ENCODE results near the gene ARMC9.
"Not testable (repeated sequence)": the region's sequence is repeated elsewhere in the genome, so short reads cannot be mapped to it uniquely, and the experiment has no call there.

Gene ARMC9

DNA sequence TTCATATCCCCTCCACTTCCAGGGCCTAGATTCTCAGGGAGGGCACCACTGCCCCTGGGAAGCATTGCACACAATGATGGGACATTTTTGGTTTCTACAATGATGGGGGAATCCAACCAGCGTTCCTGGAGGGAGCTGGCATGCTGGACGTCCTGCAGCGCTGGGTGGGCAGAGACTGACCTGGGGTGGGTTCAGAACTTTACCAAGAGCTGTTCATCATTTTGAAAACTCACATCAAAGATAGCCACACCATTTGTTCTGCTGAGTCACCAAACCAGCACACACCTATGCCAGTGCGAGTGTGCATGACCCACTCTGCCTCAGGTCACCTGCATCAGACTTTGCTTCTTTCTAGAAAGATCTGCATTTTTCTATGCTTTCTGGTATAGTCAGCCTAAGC, 14.1 kb upstream of the ARMC9 start:
- no peak for DNase-seq

DNA sequence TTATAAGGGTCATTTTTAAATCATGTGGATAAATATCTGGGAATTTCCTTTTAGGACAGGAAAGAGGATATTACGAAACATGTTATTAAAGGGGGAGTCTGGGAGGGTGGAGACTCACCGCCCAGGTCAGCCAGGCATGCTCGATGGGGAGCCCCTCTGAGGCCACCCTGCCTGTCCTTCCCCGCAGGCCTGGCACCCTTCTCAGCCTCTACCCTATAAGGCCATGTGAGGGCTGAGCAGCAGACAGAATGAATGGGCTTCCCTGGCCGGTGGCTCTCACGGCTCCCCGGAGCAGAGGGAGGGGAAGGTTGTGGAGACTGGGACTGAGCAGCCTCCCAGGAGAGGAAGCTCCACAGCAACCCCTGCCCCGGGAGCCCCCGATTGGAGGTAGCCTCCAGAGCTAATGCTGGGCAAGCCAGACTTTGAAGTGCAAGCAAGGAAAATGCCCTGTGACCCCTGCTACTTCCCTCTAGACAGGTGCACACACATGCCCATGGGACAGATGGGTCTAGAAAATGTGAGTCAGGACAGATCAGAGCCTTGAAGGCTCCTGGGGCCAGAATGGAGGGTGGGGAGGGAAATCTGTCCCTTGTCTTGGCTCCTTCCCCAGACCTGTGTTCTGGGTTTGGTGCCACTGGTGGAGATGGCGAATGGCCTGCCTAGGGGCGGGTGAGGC, 13.2 kb upstream of the ARMC9 start:
- DNase-seq, result no peak

DNA sequence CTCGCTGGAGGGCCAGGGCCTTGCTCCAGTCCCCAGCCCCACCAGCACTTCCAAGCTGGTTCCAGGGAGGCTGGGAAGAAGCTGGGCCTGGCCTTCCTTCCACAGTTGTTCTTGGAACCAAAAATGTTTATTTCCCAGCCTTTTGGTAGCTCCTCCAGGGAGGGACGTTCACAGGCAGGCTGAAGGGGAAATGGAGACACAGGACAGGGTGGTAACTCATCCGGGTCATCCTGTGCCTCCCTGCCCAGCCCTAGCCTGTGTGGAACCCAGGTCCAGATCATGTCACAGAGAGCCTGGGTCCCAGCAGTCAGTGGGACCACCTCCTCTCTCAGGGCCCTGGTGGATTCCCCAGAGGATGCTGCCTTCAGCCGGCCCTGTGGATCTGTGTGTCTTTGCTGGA, 12.5 kb upstream of the ARMC9 start:
- no peak for DNase-seq

DNA sequence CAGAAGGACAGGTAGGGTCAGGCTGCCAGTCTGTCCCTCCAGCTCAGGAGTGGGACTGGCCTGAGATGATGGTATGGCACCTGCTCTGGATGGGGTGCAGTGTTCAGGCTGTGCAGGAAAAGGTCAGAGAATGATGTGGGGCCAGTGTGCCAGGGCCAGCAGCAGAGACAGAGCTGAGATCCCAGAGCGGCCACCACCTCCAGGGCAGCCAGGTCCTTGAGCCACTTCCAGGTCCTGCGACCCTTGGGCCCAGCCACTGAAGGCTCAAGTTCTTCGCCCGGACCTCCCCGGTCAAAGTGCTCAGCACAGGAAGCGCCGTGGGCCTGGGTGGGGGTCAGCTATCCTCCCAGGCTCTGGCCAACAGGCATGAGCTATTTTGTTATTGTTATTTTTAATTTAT, 12.1 kb upstream of the ARMC9 start:
- no peak for DNase-seq

DNA sequence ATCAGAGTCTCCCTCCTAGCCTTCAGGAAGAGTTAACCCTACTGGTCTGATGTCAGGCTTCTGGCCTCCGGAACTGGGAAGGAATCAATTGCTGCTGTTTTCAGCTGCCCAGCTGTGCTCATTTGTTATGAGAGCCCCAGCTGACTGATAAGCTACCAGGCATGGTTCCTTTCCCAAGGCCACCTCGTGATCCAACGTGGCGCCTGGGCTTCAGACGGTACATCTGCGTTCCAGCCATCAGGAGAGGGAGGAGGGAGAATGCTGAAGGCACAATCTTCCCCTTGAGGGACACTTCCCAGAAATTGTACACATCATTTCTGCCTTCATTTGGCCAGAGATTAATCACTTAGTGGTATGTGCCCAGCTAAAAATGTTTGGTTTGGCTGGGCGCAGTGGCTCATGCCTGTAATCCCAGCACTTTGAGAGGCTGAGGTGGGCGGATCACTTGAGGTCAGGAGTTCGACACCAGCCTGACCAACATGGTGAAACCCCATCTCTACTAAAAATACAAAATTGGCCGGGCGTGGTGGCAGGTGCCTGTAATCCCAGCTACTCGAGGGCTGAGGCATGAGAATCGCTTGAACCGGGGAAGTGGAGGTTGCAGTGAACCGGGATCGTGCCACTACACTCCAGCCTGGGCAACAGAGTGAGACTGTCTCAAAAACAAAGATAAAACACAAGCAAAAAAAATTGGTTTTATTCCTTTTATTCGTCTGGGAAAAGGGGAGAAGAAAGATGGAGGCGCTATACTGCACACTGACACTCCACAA, 10.5 kb upstream of the ARMC9 start:
- no peak for DNase-seq

DNA sequence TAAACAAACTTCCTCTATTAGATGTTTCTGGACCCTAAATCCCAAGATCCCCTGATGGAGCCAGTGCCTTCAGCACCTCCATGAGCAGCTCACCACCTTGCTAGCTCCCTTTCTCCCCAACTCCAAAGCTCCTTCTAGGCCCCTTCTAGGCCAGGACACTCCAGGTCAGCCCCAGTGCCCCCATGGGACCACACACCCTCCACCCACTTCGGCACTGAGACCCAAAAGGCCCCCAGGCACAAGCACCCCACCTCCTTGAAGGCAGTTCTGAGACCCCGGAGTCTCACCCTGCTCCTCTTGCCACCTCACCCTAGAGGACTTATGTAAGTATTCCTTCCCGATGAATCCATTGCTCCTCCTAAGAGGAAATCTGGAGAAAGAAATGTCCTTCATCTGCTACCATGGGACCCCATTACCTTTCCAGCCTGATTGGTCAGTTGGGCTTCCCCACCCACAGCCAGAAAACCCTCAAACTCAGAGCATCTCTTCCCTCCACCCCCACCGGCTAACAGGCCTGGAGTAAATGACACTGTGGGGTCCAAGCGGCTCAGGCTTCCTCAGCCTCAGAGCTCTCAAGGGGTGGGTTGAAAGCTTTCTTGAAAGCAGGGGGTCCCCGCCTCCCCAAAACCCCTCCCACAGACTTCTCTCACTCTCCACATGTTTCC, 9.8 kb upstream of the ARMC9 start:
- DNase-seq, result no peak

DNA sequence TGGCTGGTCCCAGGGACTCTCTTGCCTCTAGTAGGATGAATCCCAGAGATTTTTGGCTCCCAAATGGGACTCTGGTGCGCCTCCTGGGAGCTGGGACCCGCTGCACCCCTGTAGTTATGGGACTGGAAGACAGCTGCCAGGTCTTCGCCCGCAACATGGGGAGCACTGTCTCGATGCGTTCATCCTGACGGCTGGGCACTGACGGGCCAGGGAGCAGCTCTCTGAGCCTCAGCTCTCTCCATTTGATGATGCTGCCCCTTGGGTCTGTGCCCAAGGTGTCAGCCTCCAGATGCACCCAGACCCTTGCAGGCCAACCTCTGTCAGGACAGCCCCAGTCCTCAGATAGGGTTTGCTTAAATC, 9.3 kb upstream of the ARMC9 start:
- DNase-seq, result no peak

DNA sequence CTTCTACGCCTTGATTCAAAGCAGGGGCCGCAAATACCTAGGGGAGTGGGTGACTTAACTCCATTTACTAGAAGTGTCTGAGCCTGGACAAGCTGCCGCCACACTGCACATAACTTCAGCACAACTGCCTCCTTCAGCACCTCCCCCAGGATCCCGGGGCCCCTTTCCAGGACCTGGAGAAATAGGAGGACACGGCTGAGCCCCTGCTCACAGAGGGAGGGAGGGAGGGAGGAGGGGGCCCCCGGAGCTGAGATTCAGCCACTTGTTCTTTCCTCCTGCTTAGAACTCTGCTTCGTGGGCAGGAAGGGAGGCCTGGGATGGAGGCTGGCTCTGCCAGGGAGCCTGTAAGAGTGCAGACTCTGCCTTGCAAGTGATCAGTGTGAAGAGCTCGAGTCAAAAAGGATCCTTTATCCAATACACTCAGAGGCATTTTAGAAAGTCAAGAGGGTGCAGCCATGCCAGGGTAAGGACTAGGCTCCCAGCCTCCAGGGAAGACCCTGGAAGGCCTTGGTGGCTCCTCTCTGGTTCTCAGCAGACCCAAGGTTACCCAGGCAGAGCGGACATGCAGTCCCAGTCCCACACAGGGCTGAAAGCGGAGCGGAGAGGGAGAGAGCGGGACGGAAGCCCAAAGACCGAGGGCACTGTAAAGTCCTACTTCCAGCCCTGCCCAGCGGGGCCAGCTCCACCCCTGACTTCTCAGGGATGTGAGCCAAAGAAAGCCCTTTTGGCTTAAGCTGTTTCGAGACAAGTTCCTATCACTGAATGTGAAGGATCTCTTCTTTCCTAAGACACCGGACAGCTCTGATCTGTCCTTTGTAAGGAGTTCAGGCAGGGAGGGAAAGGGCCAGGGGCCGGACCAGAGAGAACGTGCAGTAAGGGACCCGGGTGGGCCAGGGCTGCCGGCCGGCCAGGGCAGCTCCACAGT, 8.6 kb upstream of the ARMC9 start:
- DNase-seq, result no peak

DNA sequence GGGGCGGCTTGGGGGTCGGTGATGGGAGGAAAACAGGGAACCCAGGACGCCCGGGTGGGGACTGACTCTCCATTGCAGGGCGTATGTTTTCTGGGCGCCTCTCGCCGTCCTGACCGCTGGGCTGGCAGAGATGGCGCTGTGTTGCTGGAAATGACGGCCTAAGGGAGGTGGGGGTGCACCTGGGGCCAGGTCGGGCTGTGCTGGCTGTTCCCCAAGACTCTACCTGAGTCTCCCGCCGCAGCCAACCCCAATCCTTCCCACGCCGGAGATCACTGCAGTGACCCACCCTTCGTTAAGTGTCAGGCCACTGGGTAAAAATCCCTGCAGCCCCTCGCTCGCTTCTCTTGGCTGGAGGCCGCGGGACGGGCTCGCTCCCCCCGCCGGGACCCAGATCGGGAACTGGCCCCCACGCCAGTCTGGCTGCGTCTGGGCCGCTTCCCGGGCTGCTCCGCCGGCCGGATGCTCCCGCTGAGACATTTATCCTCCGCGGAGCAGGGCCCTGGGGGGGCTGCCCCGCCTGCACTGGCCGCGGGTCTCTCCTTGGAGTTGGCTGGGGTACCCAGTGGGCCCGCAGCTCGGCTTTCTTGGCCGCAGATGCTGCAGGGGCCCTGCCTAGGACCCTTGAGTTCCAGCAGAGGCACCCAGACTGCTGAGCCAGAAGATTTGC, 7.8 kb upstream of the ARMC9 start:
- no peak for DNase-seq

DNA sequence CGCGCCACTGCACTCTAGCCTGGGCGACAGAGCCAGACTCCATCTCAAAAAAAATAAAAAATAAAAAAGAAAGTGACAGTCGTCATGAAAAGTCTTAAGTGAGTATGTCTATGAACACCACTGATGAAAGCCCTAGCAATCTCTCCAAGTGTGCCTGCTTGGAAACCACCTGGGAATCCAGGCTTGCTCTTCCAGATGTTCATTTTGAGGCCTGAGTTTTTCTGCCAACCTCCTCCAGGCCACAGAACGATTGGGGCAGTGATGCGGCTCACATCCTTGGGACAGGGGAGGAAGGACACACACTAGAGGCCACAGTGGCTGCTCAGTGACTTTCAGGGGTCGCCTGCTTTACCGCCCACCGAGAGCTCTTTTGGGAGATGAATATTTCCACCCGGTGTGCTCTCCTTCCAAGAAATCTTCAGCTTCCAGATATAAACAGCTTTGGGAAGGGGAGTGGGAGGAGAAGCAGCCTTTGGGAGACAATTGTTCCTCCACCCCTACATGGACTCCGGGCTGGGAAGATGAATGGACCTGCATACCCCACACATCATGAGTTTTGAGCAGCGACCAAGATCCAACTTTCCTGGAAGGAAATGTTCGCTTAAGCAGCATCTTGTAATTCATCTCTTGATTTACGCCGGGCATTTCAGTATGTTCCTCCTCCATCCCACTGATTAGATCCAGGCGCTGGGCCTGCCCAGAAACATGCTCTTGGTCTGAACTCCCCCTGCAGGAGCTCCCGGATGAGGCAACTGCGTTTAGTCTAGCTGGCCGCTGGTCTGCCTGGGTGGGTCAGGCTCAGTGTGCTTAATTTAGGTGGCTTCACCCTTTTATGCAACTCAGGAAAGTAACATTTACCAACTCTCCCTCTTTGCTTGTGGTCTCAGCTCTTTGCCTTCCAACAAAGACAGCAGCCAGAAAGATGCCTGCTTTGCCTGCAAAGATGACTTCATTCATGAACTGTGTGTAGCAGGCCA, 6.2 kb upstream of the ARMC9 start:
- no peak for DNase-seq

DNA sequence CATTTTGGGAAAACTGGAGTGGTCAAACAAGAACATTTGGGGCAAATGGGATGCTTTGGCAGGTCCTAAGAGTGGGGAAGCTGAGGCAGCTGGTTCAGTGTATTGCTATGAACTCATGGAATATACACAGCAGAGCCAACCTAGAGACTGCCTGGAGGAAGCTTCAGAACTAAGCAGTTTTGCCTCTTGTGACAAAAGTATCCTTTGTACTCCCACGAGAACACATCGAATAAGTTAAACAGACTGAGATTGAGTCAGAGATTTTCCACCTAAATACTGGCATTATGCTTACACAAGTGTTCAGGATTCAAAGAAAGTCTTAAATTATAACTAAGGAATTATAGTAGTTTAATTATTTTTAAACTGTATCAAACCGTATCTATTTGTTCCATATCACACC, 5.2 kb upstream of the ARMC9 start:
- DNase-seq, result no peak

DNA sequence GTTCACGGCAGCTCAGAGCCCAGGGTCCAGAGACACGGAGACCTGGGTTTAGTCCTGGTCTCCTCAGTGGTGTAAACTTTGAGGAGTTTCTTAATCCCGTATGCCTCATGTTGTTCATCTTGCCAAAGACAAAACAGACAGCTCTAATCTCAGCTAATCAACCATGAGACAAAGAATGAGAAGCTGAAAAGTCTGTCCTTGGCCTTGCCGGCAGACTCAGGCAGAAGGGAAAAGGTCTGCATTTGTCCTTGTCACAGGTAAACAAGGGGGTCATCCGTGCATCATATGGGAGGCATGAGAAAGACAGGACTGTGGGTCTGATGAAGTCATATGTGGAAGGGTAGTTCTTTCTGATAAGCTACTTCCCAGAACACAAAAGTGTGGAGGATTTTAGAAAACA, 1.8 kb upstream of the ARMC9 start:
- no peak for DNase-seq

DNA sequence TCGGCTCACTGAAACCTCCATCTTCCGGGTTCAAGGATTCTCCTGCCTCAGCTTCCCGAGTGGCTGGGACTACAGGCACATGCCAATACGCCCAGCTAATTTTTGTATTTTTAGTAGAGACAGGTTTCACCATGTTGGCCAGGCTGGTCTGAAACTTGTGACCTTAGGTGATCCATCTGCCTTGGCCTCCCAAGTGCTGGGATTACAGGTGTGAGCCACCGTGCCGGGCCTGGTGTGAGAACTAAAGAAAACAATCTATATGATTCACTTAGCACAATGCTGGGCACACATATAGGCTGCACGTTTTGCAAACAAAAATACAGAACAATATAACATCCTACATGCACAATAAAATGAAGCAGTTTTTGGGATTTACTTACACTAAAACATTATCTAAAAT, 1.2 kb upstream of the ARMC9 start:
- DNase-seq, result not testable (repeated sequence)

DNA sequence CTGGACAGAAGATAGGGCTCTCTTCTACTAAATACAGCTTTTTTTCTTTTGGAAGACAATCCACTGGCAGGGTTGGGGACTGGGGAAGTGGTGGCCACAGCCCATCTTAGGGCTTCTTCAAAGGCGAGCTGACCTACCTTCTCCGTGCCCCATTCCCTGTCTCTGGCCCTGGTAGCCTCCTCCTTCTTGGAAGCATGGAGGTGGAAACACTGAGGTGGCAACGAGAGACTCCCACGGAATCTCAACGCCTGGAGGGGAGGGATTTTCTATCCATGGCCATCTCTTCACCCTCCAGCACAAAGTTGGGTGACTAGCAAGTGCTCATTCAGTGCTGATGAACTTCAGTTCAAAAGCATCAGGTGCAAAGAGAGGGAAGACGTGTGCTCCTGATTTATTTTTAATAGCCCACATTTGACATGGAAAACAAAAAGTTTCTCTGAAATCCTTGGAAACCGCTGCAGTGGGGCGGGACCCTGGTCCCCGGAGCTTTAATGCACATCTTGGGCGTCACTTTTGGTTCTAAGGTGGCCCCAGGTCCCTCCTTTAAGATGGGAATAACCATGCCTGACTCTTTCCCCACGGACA, 633 bp upstream of the ARMC9 start:
- no peak for DNase-seq

DNA sequence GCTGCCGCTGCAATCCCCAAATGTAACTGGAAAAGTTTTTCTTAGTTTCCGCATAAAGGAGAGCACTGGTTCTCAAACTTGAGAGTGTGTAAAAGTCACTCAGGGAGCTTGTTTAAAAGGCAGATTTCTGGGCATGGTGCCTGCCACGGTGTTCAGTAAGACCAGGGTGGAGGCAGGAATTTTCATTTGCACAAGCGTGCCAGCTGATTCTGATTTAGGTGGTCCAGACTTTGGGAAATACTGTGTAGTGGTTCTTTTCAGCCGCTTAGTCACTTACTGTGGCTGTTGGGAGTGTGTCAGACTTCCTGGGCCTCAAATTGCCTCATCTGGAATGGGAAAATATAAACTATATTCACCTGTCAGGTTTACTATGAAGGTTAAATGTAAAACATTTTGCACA, 788 bp downstream of the ARMC9 start:
- DNase-seq, result no peak

DNA sequence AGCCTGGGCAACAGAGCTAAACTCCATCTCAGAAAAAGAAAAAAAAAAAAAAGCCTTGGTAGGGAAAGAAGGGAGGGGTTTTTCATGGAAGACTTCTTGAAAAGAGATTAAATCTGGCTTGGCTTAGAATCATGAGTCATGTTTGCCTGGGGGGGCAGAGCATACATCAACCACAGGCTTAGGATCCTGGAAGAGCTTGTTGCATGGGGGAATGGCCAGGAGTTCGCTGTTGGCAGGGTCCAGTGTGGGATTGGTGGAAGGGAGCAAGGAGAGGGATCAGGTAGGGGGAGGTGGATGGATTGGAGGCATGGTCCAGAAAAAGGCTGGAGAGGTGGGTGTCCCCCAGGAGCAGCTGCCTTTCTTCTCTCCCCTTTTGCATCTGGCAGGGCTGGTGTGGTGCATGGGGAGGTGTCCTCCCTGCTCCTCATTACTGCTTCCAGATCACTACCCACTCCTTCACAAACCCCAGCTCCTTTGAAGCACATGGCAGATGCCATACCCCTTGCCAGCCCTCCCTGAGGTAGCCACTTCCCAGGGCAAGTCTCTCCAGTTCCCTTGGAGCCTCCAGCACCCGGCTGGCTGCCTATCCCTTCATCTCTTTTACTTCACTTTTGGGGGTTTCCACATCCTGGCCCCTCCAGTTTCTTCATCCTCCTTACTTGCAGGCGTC, 2.5 kb downstream of the ARMC9 start:
- no peak for DNase-seq

DNA sequence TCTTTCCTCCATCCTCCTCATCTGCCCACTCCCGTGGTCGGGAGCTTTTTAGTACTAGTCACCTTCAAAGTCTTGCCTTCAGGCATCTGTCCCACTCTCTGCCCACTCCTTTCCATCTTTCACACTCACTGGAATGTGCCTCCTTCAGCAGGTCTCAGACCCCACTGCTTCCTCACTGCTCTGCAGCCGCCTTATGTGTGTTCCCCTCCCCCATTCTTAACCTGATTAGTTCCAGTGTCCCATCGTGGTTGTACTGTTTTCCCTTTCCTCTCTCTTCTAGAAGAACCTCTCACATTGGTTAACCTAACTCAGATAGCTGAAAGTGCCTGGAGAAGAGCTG, 3.0 kb downstream of the ARMC9 start:
- DNase-seq, result no peak

DNA sequence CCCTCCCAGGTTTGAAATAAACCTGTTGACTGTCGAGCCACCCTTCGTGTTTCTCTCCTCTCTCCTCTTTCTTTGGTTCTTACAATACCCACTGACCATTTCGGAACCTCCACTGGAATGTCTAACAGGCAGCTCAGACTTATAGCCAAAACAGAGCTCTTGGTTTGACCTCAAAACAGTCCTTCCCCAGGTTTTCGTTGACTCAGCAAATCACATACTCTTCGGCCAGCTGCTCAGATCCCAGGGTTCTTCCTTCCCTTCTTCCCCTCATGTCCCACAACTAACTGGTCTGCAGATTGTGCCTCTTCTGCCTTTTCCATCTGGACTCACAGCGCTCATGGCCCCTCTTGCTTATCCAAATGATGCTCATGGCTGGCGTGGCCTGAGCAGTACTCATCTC, 4.7 kb downstream of the ARMC9 start:
- no peak for DNase-seq

DNA sequence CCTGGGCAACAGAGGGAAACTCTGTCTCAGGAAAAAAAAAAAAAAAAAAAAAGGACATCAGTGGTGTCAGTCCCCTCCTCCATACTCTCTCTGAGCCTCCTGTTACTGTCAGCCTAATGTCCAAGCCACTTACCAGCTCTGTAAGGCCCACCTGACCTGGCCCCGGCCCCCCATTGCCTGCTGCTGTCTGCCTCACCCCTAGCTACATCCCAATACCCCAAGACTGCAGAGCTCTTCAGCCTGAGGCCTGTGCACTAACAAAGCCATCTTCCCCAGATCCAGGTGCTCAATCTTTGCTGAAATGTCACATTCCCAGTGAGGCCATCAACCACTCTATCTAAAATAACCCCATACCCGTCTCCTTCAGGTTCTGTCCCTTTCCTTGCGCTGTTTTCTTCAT, 5.7 kb downstream of the ARMC9 start:
- DNase-seq, result no peak

DNA sequence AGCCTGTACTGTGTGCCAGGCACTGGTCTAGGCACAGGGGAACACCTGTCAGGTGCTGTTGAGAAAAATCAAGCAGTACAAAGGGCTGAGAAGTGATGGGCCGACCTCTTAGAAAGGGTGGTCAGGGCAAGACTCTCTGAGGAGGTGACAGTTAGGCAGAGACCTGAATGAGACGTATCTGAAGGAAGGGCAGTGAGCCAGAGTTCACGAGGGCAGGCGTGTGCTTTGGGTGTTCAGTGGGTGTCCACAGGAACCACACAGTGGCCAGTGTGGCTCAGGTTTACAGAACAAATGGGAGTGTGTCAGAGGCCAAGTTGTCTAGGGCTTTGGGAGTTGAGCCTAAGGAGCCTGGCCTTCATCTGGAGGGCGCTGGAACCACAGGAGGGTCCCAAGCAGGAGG, 6.2 kb downstream of the ARMC9 start:
- no peak for DNase-seq

DNA sequence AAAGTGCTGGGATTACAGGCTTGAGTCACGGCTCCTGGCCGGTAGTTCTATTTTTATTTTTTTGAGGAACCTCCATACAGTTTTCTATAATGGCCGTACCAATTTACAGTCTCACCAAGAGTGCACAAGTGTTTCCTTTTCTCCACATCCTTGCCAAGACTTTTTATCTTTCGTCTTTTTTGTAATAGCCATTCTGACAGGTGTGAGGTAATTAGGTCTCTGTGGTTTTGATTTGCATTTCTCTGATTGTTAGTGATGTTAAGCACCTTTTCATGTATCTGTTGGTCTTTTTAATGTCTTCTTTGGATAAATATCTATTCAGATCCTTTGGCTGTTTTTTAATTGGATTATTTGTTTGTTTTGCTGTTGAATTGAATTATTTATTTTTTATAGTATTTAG, 9.3 kb downstream of the ARMC9 start:
- no peak for DNase-seq
